Endothelial cell of umbilical vein (primary cell): Measurements from ENCODE around the gene OAF. TPM values are rescaled to one million over a fixed set of nuclear protein-coding genes. Genes with fewer than 3 reads are reported as not detected.

Experiments used
- BruUV-seq: library from RNA; stranded (reverse); fragments of 400-500 nt; replicated peaks from 2 replicates; lab custom pipeline; 2021; lab: Mats Ljungman, UMichigan
- CTCF ChIA-PET: fragments of 300-600, 350-600 bp; sonication (Branson Sonifier 250); formaldehyde crosslinking; loops from one replicate; lab custom pipeline; 2021; ENCODE audit warnings: antibody characterized with exemption, inconsistent platforms; lab: Charles Lee
- POLR2A ChIA-PET: fragments of 300-600, 350-600 bp; sonication (Branson Sonifier 250); formaldehyde crosslinking; loops from one replicate; lab custom pipeline; 2021; ENCODE audit warnings: antibody characterized with exemption, inconsistent platforms; lab: Charles Lee
- DNase-seq: peaks from one replicate; pipeline ENCODE4 v3.0.0-alpha.2; 2011; ENCODE audit warnings: low read depth, low spot score
- FAIRE-seq: peaks from 2 replicates; lab custom pipeline; 2011; peaks lifted over from hg19 to GRCh38; lab: Jason Lieb, UNC
- H2AFZ ChIP-seq: 2 replicates; pipeline ENCODE4 v1.6.0; 2012; ENCODE audit warnings: low read depth, low read length, control low read depth, inconsistent platforms
- H3K27ac ChIP-seq: 2 replicates; pipeline ENCODE4 v1.5.1; 2011; ENCODE audit warnings: low read depth, mild to moderate bottlenecking, control low read depth, low read length, moderate library complexity; ENCODE audit not compliant: insufficient read depth
- H3K27me3 ChIP-seq, 2 experiments: 2 replicates each; pipeline versions ENCODE4 v1.6.0 to v1.6.1; 2011; ENCODE audit warnings: low read length in 2 of 2, mixed read lengths in 1 of 2; ENCODE audit not compliant: control insufficient read depth in 2 of 2, insufficient read depth in 2 of 2
- H3K36me3 ChIP-seq, 2 experiments: 2 replicates in 1 of 2; 3 replicates in 1 of 2; pipeline ENCODE4 v1.5.1; 2011; ENCODE audit warnings: low read length in 2 of 2, mild to moderate bottlenecking in 1 of 2, moderate library complexity in 1 of 2; ENCODE audit not compliant: control insufficient read depth in 2 of 2, insufficient read depth in 2 of 2; ENCODE audit errors: extremely low read depth in 1 of 2
- H3K4me1 ChIP-seq: 3 replicates; pipeline ENCODE4 v1.5.1; 2011; ENCODE audit warnings: mild to moderate bottlenecking, low read length; ENCODE audit not compliant: control insufficient read depth, insufficient read depth; ENCODE audit errors: extremely low read depth
- H3K4me2 ChIP-seq: 2 replicates; pipeline ENCODE4 v1.6.1; 2011; ENCODE audit warnings: low read length, control low read depth, mixed read lengths; ENCODE audit not compliant: insufficient read depth
- H3K4me3 ChIP-seq, 3 experiments: fragments of 200-600 bp in 1 of 3; sonication (generic), shearing (Covaris generic) in 1 of 3; replicated peaks in 1 of 3; 2 replicates each; pipeline ENCODE4 v1.5.1; 2011 to 2016; ENCODE audit warnings: control low read depth in 3 of 3, low read length in 3 of 3, mild to moderate bottlenecking in 2 of 3, inconsistent platforms in 1 of 3, low read depth in 1 of 3, moderate library complexity in 1 of 3; ENCODE audit not compliant: insufficient read depth in 1 of 3
- H3K79me2 ChIP-seq: 2 replicates; pipeline ENCODE4 v1.6.0; 2012; ENCODE audit warnings: low read length, inconsistent platforms; ENCODE audit not compliant: control insufficient read depth, insufficient read depth
- H3K9ac ChIP-seq: replicated peaks from 2 replicates; pipeline ENCODE3; 2011; ENCODE audit warnings: low read length, control low read depth; ENCODE audit not compliant: insufficient read depth; ENCODE audit errors: extremely low read depth
- H3K9me1 ChIP-seq: replicated peaks from 3 replicates; pipeline ENCODE4 v1.6.0; 2011; ENCODE audit warnings: mild to moderate bottlenecking, low read length; ENCODE audit not compliant: control insufficient read depth, insufficient read depth; ENCODE audit errors: extremely low read depth
- H3K9me3 ChIP-seq: replicated peaks from 2 replicates; pipeline ENCODE4 v1.5.1; 2012; ENCODE audit warnings: low read length, inconsistent platforms; ENCODE audit not compliant: control insufficient read depth, insufficient read depth
- H4K20me1 ChIP-seq: replicated peaks from 2 replicates; pipeline ENCODE3; 2011; ENCODE audit warnings: mild to moderate bottlenecking, low read length; ENCODE audit not compliant: control insufficient read depth, insufficient read depth; ENCODE audit errors: extremely low read depth
- CTCF ChIP-seq, 2 donors: IDR thresholded peaks; 1 replicate in 1 of 2; 2 replicates in 1 of 2; pipeline ENCODE4 v1.5.1; 2011; ENCODE audit warnings: low read length in 2 of 2, mild to moderate bottlenecking in 2 of 2, moderate library complexity in 2 of 2, control low read depth in 1 of 2, inconsistent platforms in 1 of 2, low read depth in 1 of 2; ENCODE audit not compliant: insufficient read depth in 1 of 2; ENCODE audit errors: extremely low read depth in 1 of 2
- POLR2A ChIP-seq: IDR thresholded peaks from 2 replicates; pipeline ENCODE4 v1.6.1; 2012; ENCODE audit warnings: low read depth, mild to moderate bottlenecking, control low read depth, low read length
- dilution Hi-C: fragments of 300-500 bp; cut with MboI; formaldehyde crosslinking; loops from one replicate; pipeline ENCODE4 v1.15.0; 2019; ENCODE audit warnings: low sequenced_read_pairs; ENCODE audit not compliant: extremely low pct_ligation_motif_present
- intact Hi-C: fragments of 100-400 bp; cut with micrococcal nuclease; formaldehyde crosslinking; loops from one replicate; pipeline ENCODE4 v1.10.0; 2022
- polyA plus RNA-seq, 4 experiments: library from polyadenylated mRNA; depleted of rRNA in 3 of 4; stranded (reverse) in 3 of 4; unstranded in 1 of 4; fragments of >200 nt; gene quantifications; 2 replicates each; pipeline versions ENCODE4 v1.2.1 to v1.2.3, GENCODE V29; 2011 to 2012; ENCODE audit warnings: missing spikeins in 1 of 4
- total RNA-seq: library from RNA; stranded (reverse); gene quantifications from 2 replicates; pipeline ENCODE4 v1.2.3, GENCODE V29; 2021

Gene OAF
- total and polyA plus RNA-seq, 2 donors (not counting 3 experiments of a cell fraction or from before 2014, with no cell fraction given), result 32.1 to 33.8 TPM

- POLR2A ChIA-PET, result no interaction called here
- no TSS peak for BruUV-seq
These were observed 30.1 kb upstream of the OAF start for GRCh38 chr11:120180551-120181232.

More at GRCh38 chr11:120180551-120181232, 30.1 kb upstream of the OAF start:
- Histone ChIP-seq H3K27me3 (peaks cover 0 to 13% of the 10 kb centered on the region in 2 experiments), H3K4me1 (no peaks in the 10 kb centered on the region), H3K4me3 (no peak overlapping the region), H3K27ac (no peak overlapping the region), H3K4me2 (no peak overlapping the region), H3K9me1 (no peaks in the 10 kb centered on the region), H3K79me2 (no peaks in the 10 kb centered on the region), H4K20me1 (no peaks in the 10 kb centered on the region), H2AFZ (no peak overlapping the region), H3K9me3 (no peaks in the 10 kb centered on the region), H3K36me3 (no peaks in the 10 kb centered on the region), H3K9ac (no peak overlapping the region)
- TF ChIP-seq CTCF (IDR thresholded peaks at IDR 0.05; ENCODE audit: extremely low read depth in 1 of 2, insufficient read depth in 1 of 2, low read depth in 1 of 2, low read length in 2 of 2) (peak in 1 of 2 donors; percentile 34), POLR2A (no peak)
- CTCF ChIA-PET, result interaction anchor here (0.6 to 5.5 kb wide), 17 partner anchors 9 to 451 kb away, joined by 3 to 71 read pairs (median 7); partner anchors contain the start of gene NECTIN1
- DNase-seq (peak; percentile 42), FAIRE-seq (no peak)
- intact Hi-C loops, result no loop called here
- dilution Hi-C loops, result no loop called here
